ENCODE results near the gene KLHDC4. TPM values are rescaled to one million over a fixed set of nuclear protein-coding genes. Genes with fewer than 3 reads are reported as not detected.

The KLHDC4 gene
- total and polyA plus RNA-seq, 4 donors = 8.2 to 27.6 (median 14.2) TPM

DNA sequence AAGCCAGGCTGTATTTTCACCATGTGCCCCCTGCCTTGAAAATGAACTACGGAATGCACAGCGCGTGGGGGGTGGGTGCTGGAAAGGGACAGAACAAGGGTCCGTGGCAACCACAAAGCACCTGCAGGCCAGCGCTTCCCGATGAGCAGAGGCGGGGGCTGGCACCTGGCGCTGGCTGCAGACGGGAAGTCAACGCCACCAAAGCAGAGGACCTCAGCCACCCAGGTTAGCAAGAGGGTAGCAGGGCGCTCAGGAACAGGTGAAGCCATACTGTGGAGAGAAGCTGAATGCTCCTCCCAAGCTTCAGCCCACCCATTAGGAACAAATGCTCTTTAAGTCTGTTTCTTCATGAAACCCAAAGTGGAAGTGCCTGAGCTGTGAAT is 64.7 kb downstream of the KLHDC4 start:
- no peaks in the 10 kb centered on the region for H3K9me3 ChIP-seq (ENCODE audit: control insufficient read depth in 4 of 4, low read length in 3 of 4)
- no peak overlapping the region for H3K4me3 ChIP-seq (ENCODE audit: low read depth in 1 of 3, low read length in 3 of 3)
- no peaks in the 10 kb centered on the region for H3K27me3 ChIP-seq (ENCODE audit: control insufficient read depth in 4 of 4, insufficient read depth in 4 of 4, low read length in 3 of 4)
- no peak for DNase-seq (ENCODE audit: low spot score)
- TF ChIP-seq GABPA (IDR thresholded peaks at IDR 0.05 in 1 of 2, conservative IDR thresholded peaks at IDR 0.05 in 1 of 2) = no peak
- no peak for TF ChIP-seq TAF1 (conservative IDR thresholded peaks at IDR 0.05)
- TF ChIP-seq YY1 (IDR thresholded peaks at IDR 0.05) = no peak
- no peak for TF ChIP-seq JUND (IDR thresholded peaks at IDR 0.05)
- no peak for TF ChIP-seq MAX (IDR thresholded peaks at IDR 0.05)
- TF ChIP-seq RAD21 (IDR thresholded peaks at IDR 0.05) = no peak
- TF ChIP-seq, protein P1, sequence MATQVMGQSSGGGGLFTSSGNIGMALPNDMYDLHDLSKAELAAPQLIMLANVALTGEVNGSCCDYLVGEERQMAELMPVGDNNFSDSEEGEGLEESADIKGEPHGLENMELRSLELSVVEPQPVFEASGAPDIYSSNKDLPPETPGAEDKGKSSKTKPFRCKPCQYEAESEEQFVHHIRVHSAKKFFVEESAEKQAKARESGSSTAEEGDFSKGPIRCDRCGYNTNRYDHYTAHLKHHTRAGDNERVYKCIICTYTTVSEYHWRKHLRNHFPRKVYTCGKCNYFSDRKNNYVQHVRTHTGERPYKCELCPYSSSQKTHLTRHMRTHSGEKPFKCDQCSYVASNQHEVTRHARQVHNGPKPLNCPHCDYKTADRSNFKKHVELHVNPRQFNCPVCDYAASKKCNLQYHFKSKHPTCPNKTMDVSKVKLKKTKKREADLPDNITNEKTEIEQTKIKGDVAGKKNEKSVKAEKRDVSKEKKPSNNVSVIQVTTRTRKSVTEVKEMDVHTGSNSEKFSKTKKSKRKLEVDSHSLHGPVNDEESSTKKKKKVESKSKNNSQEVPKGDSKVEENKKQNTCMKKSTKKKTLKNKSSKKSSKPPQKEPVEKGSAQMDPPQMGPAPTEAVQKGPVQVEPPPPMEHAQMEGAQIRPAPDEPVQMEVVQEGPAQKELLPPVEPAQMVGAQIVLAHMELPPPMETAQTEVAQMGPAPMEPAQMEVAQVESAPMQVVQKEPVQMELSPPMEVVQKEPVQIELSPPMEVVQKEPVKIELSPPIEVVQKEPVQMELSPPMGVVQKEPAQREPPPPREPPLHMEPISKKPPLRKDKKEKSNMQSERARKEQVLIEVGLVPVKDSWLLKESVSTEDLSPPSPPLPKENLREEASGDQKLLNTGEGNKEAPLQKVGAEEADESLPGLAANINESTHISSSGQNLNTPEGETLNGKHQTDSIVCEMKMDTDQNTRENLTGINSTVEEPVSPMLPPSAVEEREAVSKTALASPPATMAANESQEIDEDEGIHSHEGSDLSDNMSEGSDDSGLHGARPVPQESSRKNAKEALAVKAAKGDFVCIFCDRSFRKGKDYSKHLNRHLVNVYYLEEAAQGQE (IDR thresholded peaks at IDR 0.05) = no peak
- TF ChIP-seq, protein P2, sequence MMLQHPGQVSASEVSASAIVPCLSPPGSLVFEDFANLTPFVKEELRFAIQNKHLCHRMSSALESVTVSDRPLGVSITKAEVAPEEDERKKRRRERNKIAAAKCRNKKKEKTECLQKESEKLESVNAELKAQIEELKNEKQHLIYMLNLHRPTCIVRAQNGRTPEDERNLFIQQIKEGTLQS (IDR thresholded peaks at IDR 0.05) = no peak
- TF ChIP-seq FOXA2 (IDR thresholded peaks at IDR 0.05) = no peak
- TF ChIP-seq HNF4A (conservative IDR thresholded peaks at IDR 0.05) = no peak
- no peak for TF ChIP-seq NR2F2 (IDR thresholded peaks at IDR 0.05)
- no peak for TF ChIP-seq FOXA1 (IDR thresholded peaks at IDR 0.05)
- TF ChIP-seq SP1 (IDR thresholded peaks at IDR 0.05) = no peak
- 92% methylated on average over 11 of the region's 11 CpGs for WGBS
- H3K36me3 ChIP-seq (ENCODE audit: control insufficient read depth in 4 of 4, insufficient read depth in 3 of 4, low read depth in 1 of 4, low read length in 3 of 4) = peaks cover 0 to 14% (median 8%) of the 10 kb centered on the region in 4 donors
- no peak overlapping the region for H3K9ac ChIP-seq (ENCODE audit: low read depth in 1 of 2, low read length in 2 of 2)
- H3K4me1 ChIP-seq (ENCODE audit: control insufficient read depth in 4 of 4, insufficient read depth in 4 of 4, low read length in 3 of 4) = peaks cover 0 to 5% (median 2%) of the 10 kb centered on the region in 4 donors
- H3K27ac ChIP-seq (ENCODE audit: low read depth in 1 of 2, low read length in 2 of 2) = no peak overlapping the region

- H3K36me3 ChIP-seq (ENCODE audit: control insufficient read depth in 4 of 4, insufficient read depth in 3 of 4, low read depth in 1 of 4, low read length in 3 of 4) = peaks cover 0 to 16% (median 9%) of the 10 kb centered on the region in 4 donors
- no peak for DNase-seq (ENCODE audit: low spot score)
- 92% methylated on average over 19 of the region's 19 CpGs for whole genome bisulfite sequencing
Observed at GRCh38 chr16:87700406-87701077, 65.2 kb downstream of the KLHDC4 start.

More at GRCh38 chr16:87700406-87701077, 65.2 kb downstream of the KLHDC4 start:
- no peak overlapping the region for H3K27ac ChIP-seq (ENCODE audit: low read depth in 1 of 2, low read length in 2 of 2)
- H3K4me3 ChIP-seq (ENCODE audit: low read depth in 1 of 3, low read length in 3 of 3) = no peak overlapping the region
- no peak overlapping the region for H3K9ac ChIP-seq (ENCODE audit: low read depth in 1 of 2, low read length in 2 of 2)
- TF ChIP-seq HNF4G (IDR thresholded peaks at IDR 0.05) (no peak), FOXA2 (IDR thresholded peaks at IDR 0.05) (no peak), HNF4A (conservative IDR thresholded peaks at IDR 0.05) (no peak), SP1 (IDR thresholded peaks at IDR 0.05) (no peak), GABPA (IDR thresholded peaks at IDR 0.05 in 1 of 2, conservative IDR thresholded peaks at IDR 0.05 in 1 of 2) (no peak), RAD21 (IDR thresholded peaks at IDR 0.05) (no peak), TAF1 (conservative IDR thresholded peaks at IDR 0.05) (no peak), CTCF (IDR thresholded peaks at IDR 0.05; ENCODE audit: low read depth, low read length, missing input control) (no peak)
- H3K9me3 ChIP-seq (ENCODE audit: control insufficient read depth in 4 of 4, low read length in 3 of 4) = no peaks in the 10 kb centered on the region
- H3K4me1 ChIP-seq (ENCODE audit: control insufficient read depth in 4 of 4, insufficient read depth in 4 of 4, low read length in 3 of 4) = peaks cover 0 to 5% (median 2%) of the 10 kb centered on the region in 4 donors
- H3K27me3 ChIP-seq (ENCODE audit: control insufficient read depth in 4 of 4, insufficient read depth in 4 of 4, low read length in 3 of 4) = no peaks in the 10 kb centered on the region

Data from liver (tissue), 9 donors.